DND-41 (cell line): ENCODE results near the gene EHF.

ENCODE experiments used
- EZH2 ChIP-seq: IDR thresholded peaks from 3 replicates; pipeline ENCODE4 v1.6.1; 2012; ENCODE audit warnings: borderline replicate concordance, low read depth, mild to moderate bottlenecking, moderate library complexity, low read length, inconsistent platforms; ENCODE audit not compliant: severe bottlenecking
- TF ChIP-seq, protein P1 (sequence below): IDR thresholded peaks from 2 replicates; pipeline ENCODE4 v1.5.1; 2012; ENCODE audit warnings: borderline replicate concordance, low read length, moderate library complexity, mild to moderate bottlenecking; ENCODE audit not compliant: poor library complexity, severe bottlenecking; ENCODE audit errors: extremely low read depth

GRCh38 chr11:34647532-34647931, 26.6 kb downstream of the EHF start:
- TF ChIP-seq, protein P1, sequence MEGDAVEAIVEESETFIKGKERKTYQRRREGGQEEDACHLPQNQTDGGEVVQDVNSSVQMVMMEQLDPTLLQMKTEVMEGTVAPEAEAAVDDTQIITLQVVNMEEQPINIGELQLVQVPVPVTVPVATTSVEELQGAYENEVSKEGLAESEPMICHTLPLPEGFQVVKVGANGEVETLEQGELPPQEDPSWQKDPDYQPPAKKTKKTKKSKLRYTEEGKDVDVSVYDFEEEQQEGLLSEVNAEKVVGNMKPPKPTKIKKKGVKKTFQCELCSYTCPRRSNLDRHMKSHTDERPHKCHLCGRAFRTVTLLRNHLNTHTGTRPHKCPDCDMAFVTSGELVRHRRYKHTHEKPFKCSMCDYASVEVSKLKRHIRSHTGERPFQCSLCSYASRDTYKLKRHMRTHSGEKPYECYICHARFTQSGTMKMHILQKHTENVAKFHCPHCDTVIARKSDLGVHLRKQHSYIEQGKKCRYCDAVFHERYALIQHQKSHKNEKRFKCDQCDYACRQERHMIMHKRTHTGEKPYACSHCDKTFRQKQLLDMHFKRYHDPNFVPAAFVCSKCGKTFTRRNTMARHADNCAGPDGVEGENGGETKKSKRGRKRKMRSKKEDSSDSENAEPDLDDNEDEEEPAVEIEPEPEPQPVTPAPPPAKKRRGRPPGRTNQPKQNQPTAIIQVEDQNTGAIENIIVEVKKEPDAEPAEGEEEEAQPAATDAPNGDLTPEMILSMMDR, result no peak
- TF ChIP-seq EZH2, result no peak
